Spleen (tissue), 11 donors: ENCODE measurements around the gene AFM. TPM values are rescaled to one million over a fixed set of nuclear protein-coding genes. Genes with fewer than 3 reads are reported as not detected.

ENCODE experiments used
- DNase-seq: peaks from one replicate; pipeline ENCODE4 v3.0.0-alpha.2; 2020
- H3K27ac ChIP-seq, 8 donors: fragments of 200-600 bp; sonication (generic) in 7 of 8; 1 replicate in 4 of 8; 2 replicates in 4 of 8; pipeline versions ENCODE4 v1.5.0 to v1.8.0; 2016 to 2021; ENCODE audit warnings: inconsistent platforms in 4 of 8, mild to moderate bottlenecking in 4 of 8, moderate library complexity in 1 of 8
- H3K27me3 ChIP-seq, 7 donors: fragments of 200-600 bp; sonication (generic) in 6 of 7; replicated peaks in 1 of 7; 1 replicate in 4 of 7; 2 replicates in 3 of 7; pipeline versions ENCODE4 v1.5.0 to v1.8.0; 2016 to 2021; ENCODE audit warnings: inconsistent platforms in 3 of 7, mild to moderate bottlenecking in 1 of 7
- H3K36me3 ChIP-seq, 6 donors: fragments of 200-600 bp; sonication (generic) in 5 of 6; 1 replicate in 4 of 6; 2 replicates in 2 of 6; pipeline versions ENCODE4 v1.5.0 to v1.8.0; 2016 to 2021; ENCODE audit warnings: inconsistent platforms in 2 of 6
- H3K4me1 ChIP-seq, 6 donors: fragments of 200-600 bp; sonication (generic) in 5 of 6; 1 replicate in 3 of 6; 2 replicates in 3 of 6; pipeline versions ENCODE4 v1.5.0 to v1.8.0; 2016 to 2021; ENCODE audit warnings: inconsistent platforms in 3 of 6
- H3K4me3 ChIP-seq, 8 donors: fragments of 200-600 bp; sonication (generic) in 7 of 8; 1 replicate in 4 of 8; 2 replicates in 4 of 8; pipeline versions ENCODE4 v1.5.0 to v1.8.0; 2016 to 2021; ENCODE audit warnings: inconsistent platforms in 4 of 8, mild to moderate bottlenecking in 4 of 8, moderate library complexity in 2 of 8
- H3K9me3 ChIP-seq, 8 donors: fragments of 200-600 bp; sonication (generic) in 7 of 8; 1 replicate in 4 of 8; 2 replicates in 4 of 8; pipeline versions ENCODE4 v1.5.0 to v1.8.0; 2016 to 2021; ENCODE audit warnings: inconsistent platforms in 4 of 8
- CTCF ChIP-seq, 11 experiments: fragments of 200-600 bp in 7 of 11; fragments of 450-650 bp in 4 of 11; sonication (generic) in 4 of 11; IDR thresholded peaks in 8 of 11; conservative IDR thresholded peaks in 3 of 11; 1 replicate in 7 of 11; 2 replicates in 4 of 11; pipeline versions ENCODE4 v1.4.0 to v1.8.0; 2016 to 2021; ENCODE audit warnings: antibody characterized with exemption in 11 of 11, inconsistent platforms in 4 of 11, mild to moderate bottlenecking in 1 of 11
- POLR2A ChIP-seq, 3 donors: fragments of 450-650 bp; IDR thresholded peaks; one replicate each; pipeline ENCODE4 v1.5.1; 2017; ENCODE audit warnings: antibody characterized with exemption in 3 of 3, mild to moderate bottlenecking in 1 of 3
- POLR2AphosphoS5 ChIP-seq, 3 donors: sonication (generic); formaldehyde crosslinking; IDR thresholded peaks; one replicate each; pipeline ENCODE4 v1.5.1; 2017; ENCODE audit warnings: antibody characterized with exemption in 3 of 3
- WGBS, 5 donors: extraction: QIAGEN DNeasy Blood & Tissue Kit in 3 of 5; methylation state at CpG; one replicate each; pipeline versions ENCODE4 v1.1.5 to v1.1.7; 2013 to 2018; 5-methylcytosine and 5-hydroxymethylcytosine counted together
- intact Hi-C: fragments of 100-400 bp; cut with DNase I; formaldehyde crosslinking; loops from one replicate; pipeline ENCODE4 v1.15.0; 2023; ENCODE audit warnings: low total_unique reads
- polyA plus RNA-seq, 3 donors: library from polyadenylated mRNA; stranded (reverse); fragments of 200-250 nt; gene quantifications; one replicate each; pipeline ENCODE4 v1.2.1, GENCODE V29; 2013
- total RNA-seq, 7 donors: library from RNA; depleted of rRNA in 3 of 7; stranded (reverse); fragments of >200 nt in 3 of 7; fragmentation: NEBNext Ultra II Directional in 4 of 7; extraction: Animal tissue kit (Norgen Biotek cat#: 25700) in 4 of 7; gene quantifications; one replicate each; pipeline versions ENCODE4 v1.1.0 to v1.2.1, GENCODE V29; 2016 to 2021
- donor health status: healthy with polysubstance abuse.
- donor health status: DM: no; HTN: no; CAD: no; lungs with moderate emphysema.
- donor health status: DM: no; HTN: no; CAD: no.
- donor health status: Bipolar disorder and iron deficiency.
- donor health status: healthy.
- donor health status: DM: no; HTN: no; CAD: no.
- donor health status: DM: yes; HTN: yes; CAD: no.

The AFM gene
- total and polyA plus RNA-seq, 10 donors = not detected

GRCh38 chr4:73451404-73451803 is 30.1 kb upstream of the AFM start:
- H3K9me3 ChIP-seq = no peaks in the 10 kb centered on the region
- no peak for DNase-seq
- H3K36me3 ChIP-seq = no peaks in the 10 kb centered on the region
- TF ChIP-seq POLR2AphosphoS5 (IDR thresholded peaks at IDR 0.05) (no peak), POLR2A (IDR thresholded peaks at IDR 0.05) (no peak), CTCF (IDR thresholded peaks at IDR 0.05 in 8 of 11, conservative IDR thresholded peaks at IDR 0.05 in 3 of 11) (no peak)
- H3K4me3 ChIP-seq = no peak overlapping the region
- intact Hi-C loops = no loop called here
- no peak overlapping the region for H3K27ac ChIP-seq
- H3K4me1 ChIP-seq = no peaks in the 10 kb centered on the region
- H3K27me3 ChIP-seq = no peaks in the 10 kb centered on the region
- 73 to 90% (median 78%) methylated on average over 3 of the region's 3 CpGs for WGBS, 5 donors

- Histone ChIP-seq H3K9me3 (no peaks in the 10 kb centered on the region), H3K27ac (no peak overlapping the region), H3K36me3 (no peaks in the 10 kb centered on the region), H3K4me3 (no peak overlapping the region), H3K4me1 (no peaks in the 10 kb centered on the region), H3K27me3 (no peaks in the 10 kb centered on the region)
- intact Hi-C loops = no loop called here
- DNase-seq = no peak
- WGBS, 5 donors = 86 to 95% (median 89%) methylated on average over 4 of the region's 4 CpGs
- TF ChIP-seq POLR2A (IDR thresholded peaks at IDR 0.05) = no peak
- no peak for TF ChIP-seq POLR2AphosphoS5 (IDR thresholded peaks at IDR 0.05)
- no peak for TF ChIP-seq CTCF (IDR thresholded peaks at IDR 0.05 in 8 of 11, conservative IDR thresholded peaks at IDR 0.05 in 3 of 11)
These were observed 29.4 kb upstream of the AFM start for GRCh38 chr4:73451981-73452747.

- no peaks in the 10 kb centered on the region for H3K4me1 ChIP-seq
- TF ChIP-seq POLR2AphosphoS5 (IDR thresholded peaks at IDR 0.05) (no peak), CTCF (IDR thresholded peaks at IDR 0.05 in 8 of 11, conservative IDR thresholded peaks at IDR 0.05 in 3 of 11) (no peak), POLR2A (IDR thresholded peaks at IDR 0.05) (no peak)
- intact Hi-C loops = no loop called here
- no peaks in the 10 kb centered on the region for H3K36me3 ChIP-seq
- H3K4me3 ChIP-seq = no peak overlapping the region
- no peak overlapping the region for H3K27ac ChIP-seq
- H3K27me3 ChIP-seq = no peaks in the 10 kb centered on the region
- no peak for DNase-seq
- no peaks in the 10 kb centered on the region for H3K9me3 ChIP-seq
- WGBS, 5 donors = 70 to 86% (median 81%) methylated on average over 2 of the region's 2 CpGs
These were observed 28.4 kb upstream of the AFM start for GRCh38 chr4:73452953-73453700.

GRCh38 chr4:73453701-73454005 is 27.9 kb upstream of the AFM start:
- H3K27ac ChIP-seq = no peak overlapping the region
- intact Hi-C loops = no loop called here
- TF ChIP-seq CTCF (IDR thresholded peaks at IDR 0.05 in 8 of 11, conservative IDR thresholded peaks at IDR 0.05 in 3 of 11) (no peak), POLR2AphosphoS5 (IDR thresholded peaks at IDR 0.05) (no peak), POLR2A (IDR thresholded peaks at IDR 0.05) (no peak)
- no peaks in the 10 kb centered on the region for H3K36me3 ChIP-seq
- no peak overlapping the region for H3K4me3 ChIP-seq
- no peak for DNase-seq
- H3K4me1 ChIP-seq = no peaks in the 10 kb centered on the region
- no peaks in the 10 kb centered on the region for H3K9me3 ChIP-seq
- H3K27me3 ChIP-seq = no peaks in the 10 kb centered on the region
